HG03439 (cell line): ENCODE results near the gene DNAJB13.

Experiments
- ATAC-seq: cut with Tn5 transposase; IDR thresholded peaks from one replicate; pipeline ENCODE4 v1.9.1; 2021; ENCODE audit warnings: mild to moderate bottlenecking, moderate library complexity; ENCODE audit not compliant: unreplicated experiment

The DNAJB13 gene

GRCh38 chr11:73949912-73950311, 914 bp upstream of the DNAJB13 start:
- no peak for ATAC-seq

- no peak for ATAC-seq
Observed at GRCh38 chr11:73951797-73952196, 971 bp downstream of the DNAJB13 start.

GRCh38 chr11:73956876-73957653, 6.2 kb downstream of the DNAJB13 start:
- no peak for ATAC-seq

- ATAC-seq = no peak
Observed at GRCh38 chr11:73957654-73958361, 7.0 kb downstream of the DNAJB13 start.

GRCh38 chr11:73958521-73959141, 7.8 kb downstream of the DNAJB13 start:
- no peak for ATAC-seq

- no peak for ATAC-seq
Observed at GRCh38 chr11:73961321-73961720, 10.5 kb downstream of the DNAJB13 start.

GRCh38 chr11:73962101-73962705, 11.4 kb downstream of the DNAJB13 start:
- no peak for ATAC-seq

- ATAC-seq = no peak
Observed at GRCh38 chr11:73963861-73964260, 13.0 kb downstream of the DNAJB13 start.

- no peak for ATAC-seq
Observed at GRCh38 chr11:73965076-73965763, 14.4 kb downstream of the DNAJB13 start.

- no peak for ATAC-seq
Observed at GRCh38 chr11:73965764-73966121, 14.9 kb downstream of the DNAJB13 start.

GRCh38 chr11:73968356-73968966, 17.6 kb downstream of the DNAJB13 start:
- no peak for ATAC-seq

- ATAC-seq = no peak
Observed at GRCh38 chr11:73969091-73969490, 18.3 kb downstream of the DNAJB13 start.

GRCh38 chr11:73969991-73970800, 19.4 kb downstream of the DNAJB13 start:
- ATAC-seq = no peak

- ATAC-seq = no peak
Observed at GRCh38 chr11:73971175-73971719, 20.4 kb downstream of the DNAJB13 start.

- no peak for ATAC-seq
Observed at GRCh38 chr11:73972187-73972586, 21.4 kb downstream of the DNAJB13 start.

- ATAC-seq = no peak
Observed at GRCh38 chr11:73972620-73973449, 22.0 kb downstream of the DNAJB13 start.

- ATAC-seq = no peak
Observed at GRCh38 chr11:73974604-73975478, 24.0 kb downstream of the DNAJB13 start.

- ATAC-seq = no peak
Observed at GRCh38 chr11:73975479-73975757, 24.6 kb downstream of the DNAJB13 start.
